A549 treated with Hydrocortisone at 1 μM for 4 hours (cell line): ENCODE results near the gene WHRN. TPM values are rescaled to one million over a fixed set of nuclear protein-coding genes. Genes with fewer than 3 reads are reported as not detected.

Source experiments
- total RNA-seq: library from RNA; stranded (reverse); fragments of 200-300 nt; extraction: Qiagen RNA extraction; gene quantifications from 5 replicates; pipeline ENCODE4 v1.2.3, GENCODE V29; 2022

The WHRN gene
- total RNA-seq, result 5.1 to 7.3 TPM (median 6.4 TPM) in 5 replicates

GRCh38 chr9:114505187-114506081, at the start of gene WHRN:
Gene WHRN, minus strand, starts transcription at chr9:114505473. Its CDS starts 672 bp downstream, at chr9:114504801.

GRCh38 chr9:114387680-114388356, 117.5 kb downstream of the WHRN start, which contains the start of gene AKNA:
Gene AKNA, minus strand, starts transcription at chr9:114387982. Its CDS starts 6,649 bp downstream, at chr9:114381333.

Other genes starting within 250 kb of the WHRN start
- gene ORM1, start 182.4 kb downstream of the WHRN start, total RNA-seq, result 0.16 TPM in 1 of 5 replicates, not detected in the others
- not detected in 5 replicates for gene ORM2, start 175.6 kb downstream of the WHRN start, total RNA-seq
- gene AKNA, start 117.5 kb downstream of the WHRN start, total RNA-seq, result 4.4 to 5.8 TPM (median 5.2 TPM) in 5 replicates
- gene ATP6V1G1, start 82.3 kb upstream of the WHRN start, total RNA-seq, result 110 to 134 TPM (median 118 TPM) in 5 replicates
- gene TMEM268, start 105.8 kb upstream of the WHRN start, total RNA-seq, result 11.2 to 13.8 TPM (median 11.9 TPM) in 5 replicates
- gene TEX53, start 152.3 kb upstream of the WHRN start, total RNA-seq, result not detected in 5 replicates
- not detected in 5 replicates for gene TEX48, start 176.7 kb upstream of the WHRN start, total RNA-seq